ENCODE measurements around the gene CISTR. TPM values are rescaled to one million over a fixed set of nuclear protein-coding genes. Genes with fewer than 3 reads are reported as not detected.
"Not testable (repeated sequence)": the region's sequence is repeated elsewhere in the genome, so short reads cannot be mapped to it uniquely, and the experiment has no call there.

The CISTR gene
- total RNA-seq, result not detected in 2 replicates
- not detected for polyA plus RNA-seq (2012)

DNA sequence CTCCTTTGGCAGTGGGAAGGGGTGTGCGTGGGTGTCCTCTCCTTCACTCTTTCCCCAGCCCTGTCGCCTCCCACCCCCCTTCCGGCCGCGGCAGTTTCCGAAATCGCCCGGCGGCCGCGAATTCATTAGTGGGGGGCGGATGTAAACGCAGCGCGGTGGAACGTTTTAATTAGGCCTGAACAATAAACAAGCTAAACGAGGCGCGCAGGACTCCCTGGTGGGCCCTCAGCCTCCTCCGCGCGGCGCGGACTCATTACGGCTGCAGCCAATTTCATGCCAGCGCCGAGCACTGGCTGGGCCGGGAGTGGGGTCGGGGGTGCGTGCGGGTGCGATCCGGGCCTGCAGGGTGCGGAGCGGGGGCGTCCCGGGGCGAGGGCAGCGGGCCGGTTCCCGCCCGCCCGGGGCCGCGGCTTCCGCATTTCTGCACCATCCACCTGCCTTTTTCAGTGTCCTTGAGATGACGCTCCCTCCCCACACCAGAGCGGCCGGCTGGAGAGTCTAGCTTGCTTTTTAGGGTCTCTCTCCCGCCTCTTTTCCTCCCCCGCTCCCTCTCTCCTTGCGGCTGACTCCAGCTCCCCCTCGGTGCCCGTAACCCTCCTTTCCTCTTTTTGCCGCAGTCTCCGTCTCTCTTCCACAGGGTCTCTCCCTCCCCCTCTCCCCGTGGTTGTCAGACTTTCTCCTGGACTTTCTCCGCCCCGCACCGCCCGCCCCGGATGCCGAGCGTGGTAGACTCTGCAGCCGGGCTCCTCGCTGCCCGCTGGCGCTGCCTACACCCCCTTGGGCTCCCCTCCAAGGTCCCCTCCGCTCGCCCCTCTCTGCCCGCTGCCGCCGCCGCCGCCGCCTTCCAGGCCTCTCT, at the start of gene CISTR:
Gene CISTR, minus strand, starts transcription at position 644 of the 856 bp plus-strand sequence.
- DNase-seq (ENCODE audit: low read depth), result no peak

DNA sequence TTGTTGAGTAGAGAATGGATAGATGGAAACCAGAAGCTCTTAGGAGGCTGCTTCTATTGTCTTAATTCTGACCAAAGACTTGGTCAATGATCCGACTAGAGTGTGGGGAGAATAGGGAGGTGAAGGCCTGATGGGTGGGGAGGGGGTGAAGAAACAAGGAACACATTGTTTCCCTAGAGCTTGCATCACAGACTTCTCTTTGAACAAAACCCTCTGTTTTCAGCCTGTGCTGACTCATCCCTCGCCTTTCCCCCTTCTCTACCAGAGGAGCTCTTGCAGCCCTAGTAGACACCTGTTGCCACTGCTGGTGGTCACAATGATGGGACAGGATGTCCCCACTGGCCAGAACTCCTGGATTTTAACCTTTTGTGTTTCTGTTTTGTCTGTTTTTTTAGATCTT, 46.8 kb upstream of the CISTR start:
- peak; percentile 19 for DNase-seq (ENCODE audit: low read depth)

DNA sequence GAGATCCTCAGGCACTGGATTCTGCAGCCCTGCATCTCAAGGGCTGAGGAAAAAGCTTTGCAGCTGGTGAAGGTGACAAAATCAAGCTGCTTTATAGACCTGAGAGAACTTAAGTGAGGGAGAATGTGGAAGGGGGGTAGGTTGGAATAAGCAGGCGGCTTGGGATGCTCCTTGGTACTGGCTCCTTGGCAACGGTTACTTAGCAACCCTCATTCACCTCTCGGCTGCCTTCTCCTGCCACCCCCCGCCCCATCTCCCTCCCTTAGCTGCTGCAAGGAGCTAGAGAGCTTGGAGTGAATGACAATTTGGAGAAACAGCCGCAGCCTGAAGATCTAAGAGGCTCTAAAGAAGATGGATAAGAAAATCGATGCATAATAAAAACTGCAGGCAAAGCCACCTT, 44.1 kb upstream of the CISTR start:
- no peak for DNase-seq (ENCODE audit: low read depth)

DNA sequence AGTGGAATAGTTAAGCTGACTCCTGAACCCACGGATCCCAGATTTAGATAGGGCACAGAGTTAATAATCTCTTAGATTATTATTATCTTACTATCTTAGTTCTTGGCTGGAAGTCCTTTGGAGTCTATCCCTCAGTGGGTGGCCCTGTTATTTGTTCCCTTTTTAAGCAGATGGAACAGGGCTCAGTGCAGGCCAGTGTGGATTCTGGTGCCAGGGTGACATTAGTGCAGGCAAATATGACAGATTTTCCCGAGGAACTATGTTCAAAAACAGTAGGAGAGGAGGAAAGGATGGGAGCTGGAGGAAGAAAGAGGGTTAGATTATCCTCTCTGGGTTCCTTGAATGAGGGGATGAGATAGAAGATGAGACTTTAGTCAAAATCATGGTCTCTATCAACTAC, 41.4 kb upstream of the CISTR start:
- DNase-seq (ENCODE audit: low read depth), result no peak

DNA sequence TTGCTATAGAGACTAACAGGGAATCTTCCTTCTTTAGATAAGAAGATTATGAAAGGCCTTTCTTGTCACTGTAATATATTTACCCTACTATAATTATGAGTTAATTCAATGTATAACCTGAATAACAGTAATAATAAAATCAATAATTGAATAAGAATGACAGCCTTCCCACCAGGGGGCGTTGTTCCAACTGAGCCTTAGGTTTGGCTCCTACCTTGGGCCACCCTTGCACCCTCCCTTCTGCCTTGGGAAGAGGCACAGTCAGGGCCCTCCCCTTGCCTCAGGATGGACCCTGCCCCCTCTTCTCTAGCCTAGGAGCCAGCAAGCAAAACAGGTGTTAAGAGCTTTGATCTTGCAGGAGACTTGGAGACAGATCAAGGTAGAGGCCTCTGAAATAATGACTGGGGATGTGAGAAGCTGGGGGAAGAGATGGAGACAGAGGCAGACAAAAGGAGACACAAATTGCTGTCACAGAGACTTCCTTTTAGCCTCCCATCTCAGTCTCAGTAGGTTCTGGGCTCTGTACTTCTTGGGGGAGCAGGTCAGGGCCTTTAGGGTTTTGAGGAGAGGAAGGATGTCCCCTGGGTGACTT, 40.1 kb upstream of the CISTR start:
- DNase-seq (ENCODE audit: low read depth), result no peak

DNA sequence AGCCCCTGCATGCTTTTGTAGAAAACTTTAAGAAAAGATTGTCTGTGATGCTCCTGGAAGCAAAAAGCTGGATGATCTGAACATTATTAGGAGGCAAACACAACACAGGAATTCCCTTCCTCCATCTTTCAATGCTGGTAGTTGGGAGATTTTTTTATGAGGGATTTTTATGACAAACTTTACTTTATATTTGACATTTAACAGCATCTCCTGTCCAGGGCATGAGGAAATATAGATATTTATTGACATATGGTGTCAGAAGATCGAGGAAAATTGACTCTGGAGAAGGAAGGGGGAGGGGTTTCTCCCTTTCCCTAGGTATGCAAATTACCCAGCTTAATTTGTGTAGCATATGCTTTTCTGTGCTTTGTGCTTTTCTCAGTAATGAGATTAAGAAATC, 37.8 kb upstream of the CISTR start:
- no peak for DNase-seq (ENCODE audit: low read depth)

DNA sequence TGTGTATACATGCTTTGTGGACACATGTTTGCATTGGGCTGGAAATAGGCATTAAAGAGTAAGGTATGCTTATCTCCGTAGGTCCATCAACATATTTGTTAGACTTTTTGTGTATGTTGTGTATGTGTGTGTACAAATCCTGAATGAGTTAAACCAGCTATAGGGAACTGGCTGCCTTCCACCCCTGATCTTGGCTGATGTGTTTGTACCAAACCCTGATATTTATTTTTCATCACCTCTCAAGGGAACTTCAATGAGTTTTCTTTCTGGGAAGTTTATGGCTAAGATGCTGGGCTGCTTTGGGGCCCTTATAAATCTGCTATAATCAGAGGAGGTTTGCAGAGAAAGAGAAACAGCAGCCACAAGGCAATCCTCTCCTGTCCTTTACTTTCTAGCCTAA, 37.1 kb upstream of the CISTR start:
- no peak for DNase-seq (ENCODE audit: low read depth)

DNA sequence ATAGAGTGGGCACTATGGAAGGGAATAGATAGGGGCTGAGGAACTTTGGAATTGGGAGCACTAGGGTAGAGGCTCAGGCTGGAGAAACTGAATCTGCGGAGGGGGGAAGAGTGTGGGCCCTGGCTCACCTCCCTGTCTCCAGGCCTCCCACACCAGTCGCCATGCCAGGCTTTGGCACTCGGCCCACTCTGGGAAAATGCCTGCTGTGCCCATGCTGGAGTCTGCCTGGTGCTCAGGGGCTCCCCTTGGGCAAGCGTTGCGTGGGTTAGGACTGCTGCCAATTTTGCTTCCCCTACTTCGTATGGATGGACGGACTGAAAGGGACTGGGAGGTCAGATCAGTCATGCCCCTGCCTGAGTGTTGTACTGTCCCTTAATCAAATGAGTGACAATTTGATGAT, 34.6 kb upstream of the CISTR start:
- DNase-seq (ENCODE audit: low read depth), result no peak

DNA sequence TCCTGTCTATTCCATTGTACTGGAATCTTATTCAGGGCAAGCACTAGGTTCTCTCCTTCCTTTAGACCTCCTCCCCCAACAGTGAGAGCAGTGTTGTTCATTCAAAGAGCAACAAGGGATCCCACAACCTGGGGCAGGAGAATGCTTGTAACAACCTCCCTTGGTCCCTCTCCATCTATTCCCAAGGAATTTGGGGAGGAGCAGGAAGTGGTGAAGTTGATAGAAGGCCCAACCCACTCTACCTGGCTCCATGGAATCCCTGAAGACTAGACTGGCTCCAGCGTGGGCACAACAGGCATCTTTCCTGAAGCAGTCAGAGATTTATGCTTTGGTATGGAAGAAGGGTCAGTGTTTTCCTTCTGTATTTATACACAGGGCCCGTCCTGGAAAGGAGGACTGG, 33.4 kb upstream of the CISTR start:
- DNase-seq (ENCODE audit: low read depth), result no peak

DNA sequence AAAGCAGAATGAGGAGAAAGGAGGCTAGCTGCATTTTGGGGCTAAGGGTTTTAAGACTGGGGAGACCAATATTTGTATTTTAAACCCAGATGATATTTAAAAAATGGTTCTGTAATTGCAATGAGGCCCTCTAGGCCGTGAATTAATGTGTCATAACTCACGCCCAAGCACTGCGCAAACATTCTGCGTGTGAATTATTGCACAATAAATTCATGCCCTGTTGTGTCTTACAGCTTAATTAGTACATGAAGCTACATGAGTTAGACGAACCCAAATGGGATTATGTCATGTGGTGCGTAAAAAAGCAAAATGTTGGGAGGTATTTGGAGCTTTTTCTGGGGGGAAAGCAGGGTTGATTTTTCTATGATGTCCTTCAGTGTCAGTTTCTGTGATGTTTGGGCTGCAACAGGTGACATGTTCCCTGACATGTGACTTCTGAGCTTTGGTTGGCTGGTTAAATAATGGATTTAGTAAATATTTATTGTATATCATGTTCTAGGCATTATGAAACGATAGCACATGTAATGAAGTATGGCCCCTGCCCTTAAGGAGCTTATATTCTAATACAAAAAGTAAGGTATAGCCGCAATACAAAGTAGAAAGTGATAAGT, 30.4 kb upstream of the CISTR start:
- DNase-seq (ENCODE audit: low read depth), result no peak

DNA sequence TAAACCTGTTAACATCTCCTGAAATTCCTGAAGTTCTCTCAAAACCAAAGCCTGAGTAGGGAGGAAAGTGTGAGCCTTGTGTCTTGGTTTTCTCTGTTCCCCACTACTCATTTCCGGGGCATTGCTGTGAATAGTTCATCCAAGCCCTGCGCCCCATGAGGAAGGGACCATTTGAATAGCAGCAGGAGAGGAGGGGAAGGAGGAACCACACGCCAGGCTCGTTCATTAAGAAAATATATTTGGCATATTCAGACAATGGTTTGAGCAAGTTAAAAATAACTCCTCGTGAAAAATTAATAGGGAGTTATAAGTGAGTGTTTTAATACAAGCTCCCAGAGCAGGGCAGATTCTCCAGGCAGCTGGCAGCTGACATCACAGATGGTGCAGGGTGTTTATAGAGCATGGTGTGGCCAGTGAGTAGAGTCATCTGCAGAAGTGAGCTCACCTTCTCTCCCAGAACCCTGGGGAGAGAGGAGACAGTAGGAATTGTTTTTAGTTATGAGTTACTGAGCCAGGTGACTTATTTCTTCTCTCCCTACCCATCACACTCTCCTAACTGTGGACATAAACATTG, 29.5 kb upstream of the CISTR start:
- peak; percentile 87 for DNase-seq (ENCODE audit: low read depth)

DNA sequence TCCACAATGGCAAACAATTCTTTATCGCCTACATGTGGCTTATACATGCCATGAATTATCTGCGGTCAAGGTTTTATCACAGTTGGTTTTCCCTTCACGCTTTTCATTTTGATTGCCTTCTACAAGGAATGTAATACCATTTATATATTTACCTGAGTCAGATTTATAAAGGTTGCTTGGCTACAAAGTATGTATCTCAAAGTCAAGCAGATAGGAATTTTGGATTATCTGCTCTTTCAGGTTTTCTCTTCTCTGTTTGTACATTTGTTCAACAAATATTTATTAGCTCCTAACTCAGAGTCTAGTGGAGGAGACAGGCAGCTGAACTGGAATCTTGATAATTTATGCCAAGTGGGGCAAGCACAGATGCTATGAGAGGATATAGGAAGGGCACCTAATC, 28.5 kb upstream of the CISTR start:
- no peak for DNase-seq (ENCODE audit: low read depth)

DNA sequence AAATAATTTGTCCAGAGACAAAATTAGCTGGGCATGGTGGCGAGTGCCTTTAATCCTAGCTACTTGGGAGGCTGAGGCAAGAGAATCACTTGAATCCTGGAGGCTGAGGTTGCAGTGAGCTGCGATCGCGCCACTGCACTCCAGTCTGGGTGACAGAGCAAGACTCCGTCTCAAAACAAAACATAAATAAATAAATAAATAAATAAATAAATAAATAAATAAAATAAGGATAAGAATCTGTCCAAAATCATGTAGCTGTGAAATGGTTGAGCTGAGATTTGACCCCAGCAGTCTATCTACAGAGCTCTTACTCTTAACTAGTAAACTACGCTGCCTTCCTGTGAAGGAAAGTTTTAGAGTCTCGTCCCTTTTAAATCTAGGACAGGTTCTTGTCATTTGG, 27.9 kb upstream of the CISTR start:
- not testable (repeated sequence) for DNase-seq (ENCODE audit: low read depth)

DNA sequence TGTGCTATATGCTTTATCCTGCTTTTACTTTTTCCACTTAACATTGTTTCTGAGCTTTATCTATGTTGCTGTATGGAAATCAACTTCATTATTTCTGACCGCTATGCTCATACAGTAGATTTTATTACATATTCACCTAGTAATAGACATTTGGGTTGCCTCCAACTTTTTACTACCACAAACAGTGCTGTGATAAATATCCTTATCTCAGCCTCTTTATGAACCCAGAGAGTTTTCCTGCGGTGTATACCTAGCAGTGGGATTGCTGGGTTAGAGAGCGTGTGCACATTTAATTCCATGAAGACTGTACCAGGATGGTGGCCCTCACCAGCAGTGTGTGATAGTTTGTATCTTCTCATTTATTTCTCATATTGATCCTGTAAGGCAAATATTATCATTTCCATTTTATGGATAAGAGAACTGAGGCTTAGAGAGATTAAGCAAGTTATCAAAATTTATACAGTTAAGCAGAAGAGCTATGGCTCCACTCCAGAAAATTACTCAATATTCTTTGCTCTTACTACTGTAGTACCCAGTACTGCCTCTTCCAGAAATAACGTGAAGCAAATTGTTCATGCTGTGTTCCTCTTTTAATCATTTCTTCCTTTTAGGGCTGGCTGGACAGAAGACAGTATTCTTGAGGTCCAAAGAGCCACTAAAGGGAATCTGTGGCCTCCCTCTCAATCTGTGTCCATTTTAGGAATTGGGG, 26.3 kb upstream of the CISTR start:
- DNase-seq (ENCODE audit: low read depth), result no peak

DNA sequence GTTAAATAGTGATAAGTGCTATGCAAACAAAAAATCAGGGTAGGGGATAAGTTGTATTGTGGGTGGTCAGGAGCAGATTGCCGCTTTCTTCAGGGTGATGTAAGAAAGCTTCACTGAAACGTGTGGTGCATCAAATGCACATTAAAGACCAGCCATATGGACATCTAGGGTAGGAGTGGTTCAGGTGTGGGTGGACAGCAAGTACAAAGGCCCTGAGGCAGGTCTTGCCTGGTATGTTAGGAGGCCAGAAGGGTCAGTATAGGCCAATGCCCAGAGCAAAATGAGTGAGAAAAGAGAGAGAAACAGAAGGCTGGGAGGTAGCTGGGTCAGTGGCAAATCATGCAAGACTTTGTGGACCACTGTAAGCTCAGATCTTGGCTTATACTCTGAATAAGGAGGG, 25.6 kb upstream of the CISTR start:
- DNase-seq (ENCODE audit: low read depth), result no peak

DNA sequence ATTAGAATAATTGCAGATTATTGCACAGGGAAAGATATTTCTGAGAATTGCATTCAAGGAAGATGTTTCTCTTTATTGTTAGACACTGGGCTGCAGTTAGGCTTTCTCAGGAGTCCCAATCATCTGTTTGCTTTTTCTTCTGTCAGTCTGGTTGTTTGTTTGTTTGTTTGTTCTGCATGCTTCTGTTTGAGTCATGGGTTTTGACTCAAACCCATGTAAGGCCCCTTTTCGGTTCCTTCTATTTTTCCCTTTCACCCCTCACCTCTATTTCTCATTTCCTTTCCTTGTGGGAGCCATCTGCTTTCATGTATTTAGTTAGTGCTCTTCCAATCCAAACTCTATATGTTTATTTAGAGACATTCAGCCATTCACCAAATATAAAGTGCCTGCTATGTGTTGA, 25.1 kb upstream of the CISTR start:
- DNase-seq (ENCODE audit: low read depth), result no peak

DNA sequence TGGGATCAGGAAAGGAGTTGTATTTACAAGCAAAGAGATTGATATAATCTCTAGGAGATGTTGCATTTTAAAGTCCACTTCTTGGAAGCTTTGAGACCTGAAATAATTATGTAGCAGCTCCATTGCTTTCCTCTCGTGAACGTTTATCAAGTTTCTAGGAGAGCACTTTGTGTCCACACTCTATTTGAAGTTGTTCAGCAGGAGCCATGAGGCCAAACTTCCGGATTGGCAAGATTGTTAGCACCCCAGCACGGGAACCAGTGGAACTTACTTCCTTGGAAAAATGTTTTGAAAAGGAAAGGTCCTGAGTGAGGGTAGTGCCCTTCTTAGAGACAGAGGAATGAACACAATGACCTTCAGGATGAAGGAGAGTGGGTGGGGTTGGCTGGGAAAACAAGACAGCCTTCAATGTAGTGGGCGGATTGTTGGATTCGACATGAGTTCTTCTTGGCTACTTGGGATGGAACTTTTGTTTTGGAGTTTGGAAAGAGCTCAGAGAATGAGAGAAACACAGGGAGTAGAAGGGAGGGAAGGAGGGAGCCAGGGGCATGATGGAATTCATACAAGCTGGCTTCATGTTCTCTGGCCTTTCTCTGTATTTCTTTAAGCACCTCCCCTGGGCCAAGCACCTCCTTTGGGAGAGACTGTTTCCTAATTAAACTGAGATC, 23.8 kb upstream of the CISTR start:
- DNase-seq (ENCODE audit: low read depth), result no peak

DNA sequence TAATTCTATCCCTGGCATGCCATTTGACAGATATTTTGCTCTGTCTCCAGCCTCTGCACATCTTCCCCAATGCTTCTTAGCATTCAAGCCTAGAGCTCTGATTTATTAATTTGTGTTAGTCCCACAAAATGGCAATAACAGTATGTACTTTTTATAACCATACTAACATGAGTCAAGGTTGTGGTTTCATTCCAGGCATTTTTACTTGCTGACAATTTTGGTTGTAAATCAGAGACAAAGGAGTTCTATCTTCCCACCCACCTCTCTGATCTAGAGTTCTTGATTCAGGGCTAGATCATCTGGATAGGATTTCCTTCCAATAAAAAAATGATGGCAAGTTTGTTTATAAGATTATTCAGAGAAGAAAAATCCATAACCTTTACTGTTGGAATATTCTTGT, 18.5 kb upstream of the CISTR start:
- peak; percentile 67 for DNase-seq (ENCODE audit: low read depth)

DNA sequence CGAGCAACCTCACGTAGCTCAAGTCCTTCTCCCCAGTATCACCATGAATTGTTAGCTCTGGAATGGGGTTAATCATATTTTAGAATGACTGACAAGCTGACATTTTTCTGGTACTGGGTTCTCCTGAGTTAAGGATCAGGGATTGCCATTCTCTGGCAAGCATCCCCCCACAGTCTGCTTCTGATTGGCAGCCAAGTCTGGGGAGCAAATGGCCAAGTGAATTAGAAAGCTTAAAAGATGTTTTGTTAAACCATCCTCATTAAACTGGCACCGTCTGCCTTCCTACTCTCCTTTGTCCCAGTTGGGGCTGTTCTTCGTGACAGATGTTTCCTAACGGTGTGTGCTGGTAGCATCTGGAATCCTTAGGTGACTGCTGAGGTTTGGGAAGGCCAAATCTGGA, 17.2 kb upstream of the CISTR start:
- DNase-seq (ENCODE audit: low read depth), result no peak

DNA sequence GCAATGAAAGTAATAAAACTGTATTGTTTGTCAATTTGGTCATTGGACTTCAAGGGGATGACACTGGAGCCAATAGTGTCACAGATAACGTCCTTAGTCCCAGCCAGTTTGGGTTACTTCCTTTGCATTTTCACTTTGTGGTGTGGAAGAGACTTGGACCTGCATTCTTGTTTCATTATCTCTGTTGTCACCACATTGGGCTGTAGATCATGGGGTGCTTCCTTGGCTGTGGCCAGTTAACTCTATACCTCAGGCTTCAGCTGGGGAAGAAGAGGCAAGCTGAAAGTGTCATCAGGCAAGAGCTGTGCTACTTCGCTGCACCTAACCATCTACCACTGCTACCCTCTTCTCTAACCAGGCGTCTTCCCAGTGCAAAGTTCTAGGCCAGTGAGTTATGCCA, 15.1 kb upstream of the CISTR start:
- DNase-seq (ENCODE audit: low read depth), result no peak

DNA sequence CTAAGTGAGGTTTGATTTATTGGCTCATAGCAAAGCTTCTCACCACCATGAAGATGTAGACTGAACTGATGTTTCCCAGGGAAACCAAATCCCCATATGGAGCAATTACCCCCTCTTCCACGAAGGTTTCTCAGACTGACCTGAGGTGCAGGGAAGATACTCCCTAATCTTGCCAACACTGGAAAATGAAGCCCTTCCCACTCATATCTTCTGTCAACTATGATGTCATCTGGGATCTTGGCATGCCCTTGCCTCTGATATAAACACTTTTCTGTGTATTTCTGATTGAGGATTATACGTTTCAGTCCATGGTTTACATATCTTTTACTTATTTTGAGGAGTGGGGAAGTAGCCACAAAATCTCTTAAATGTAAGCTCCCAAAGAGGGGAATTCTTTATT, 14.1 kb upstream of the CISTR start:
- DNase-seq (ENCODE audit: low read depth), result no peak
